SK-N-MC (cell line): ENCODE data around the gene GLS2.

Experiments used
- DNase-seq: peaks from one replicate; pipeline ENCODE4 v3.0.0-alpha.2; 2011; ENCODE audit warnings: low read depth, low spot score
- H3K27ac ChIP-seq: fragments of 200-600 bp; sonication (generic); 2 replicates; pipeline ENCODE4 v1.5.1; 2016; ENCODE audit warnings: mixed run types
- H3K36me3 ChIP-seq: fragments of 200-600 bp; sonication (generic); 2 replicates; pipeline ENCODE4 v1.6.1; 2017; ENCODE audit warnings: antibody characterized with exemption, low read length, mixed read lengths; ENCODE audit not compliant: insufficient read depth
- H3K4me3 ChIP-seq: fragments of 200-600 bp; sonication (generic); 2 replicates; pipeline ENCODE4 v1.5.1; 2016
- H3K9ac ChIP-seq: fragments of 200-600 bp; sonication (generic); 2 replicates; pipeline ENCODE4 v1.8.0; 2017; ENCODE audit warnings: mixed run types, mixed read lengths; ENCODE audit not compliant: insufficient read length
- H3K9me3 ChIP-seq: fragments of 200-600 bp; sonication (generic); 2 replicates; pipeline ENCODE4 v1.6.1; 2017; ENCODE audit warnings: low read depth, mild to moderate bottlenecking, antibody characterized with exemption, low read length, moderate library complexity, mixed read lengths
- EZH2 ChIP-seq: fragments of 200-600 bp; sonication (generic); IDR thresholded peaks from one replicate; pipeline ENCODE4 v1.6.1; 2017; ENCODE audit warnings: antibody characterized with exemption
- FOXP2 ChIP-seq: optimal IDR thresholded peaks from 2 replicates; pipeline ENCODE3; 2011; ENCODE audit warnings: mild to moderate bottlenecking, moderate library complexity; ENCODE audit not compliant: insufficient read depth; ENCODE audit errors: extremely low read length, control extremely low read depth
- POLR2AphosphoS5 ChIP-seq: IDR thresholded peaks from 2 replicates; pipeline ENCODE4 v1.6.1; 2012; ENCODE audit warnings: mild to moderate bottlenecking, low read depth, low read length, borderline replicate concordance

Gene GLS2

GRCh38 chr12:56490360-56490759 is 2.4 kb upstream of the GLS2 start:
- Histone ChIP-seq H3K9ac (no peak overlapping the region), H3K27ac (no peak overlapping the region), H3K4me3 (no peak overlapping the region), H3K9me3 (no peaks in the 10 kb centered on the region), H3K36me3 (no peaks in the 10 kb centered on the region)
- TF ChIP-seq FOXP2, result no peak
- no peak for TF ChIP-seq EZH2
- TF ChIP-seq POLR2AphosphoS5, result no peak
- no peak for DNase-seq

GRCh38 chr12:56487448-56488040 is 417 bp downstream of the GLS2 start:
- no peak for DNase-seq
- Histone ChIP-seq H3K4me3 (peak overlapping the region; percentile 74), H3K27ac (no peak overlapping the region), H3K9me3 (no peaks in the 10 kb centered on the region), H3K9ac (no peak overlapping the region), H3K36me3 (no peaks in the 10 kb centered on the region)
- TF ChIP-seq FOXP2, result no peak
- TF ChIP-seq EZH2, result no peak
- no peak for TF ChIP-seq POLR2AphosphoS5

GRCh38 chr12:56486694-56487093 is 1.3 kb downstream of the GLS2 start:
- TF ChIP-seq FOXP2 (no peak), EZH2 (no peak), POLR2AphosphoS5 (no peak)
- no peak for DNase-seq
- Histone ChIP-seq H3K4me3 (no peak overlapping the region), H3K9ac (no peak overlapping the region), H3K36me3 (no peaks in the 10 kb centered on the region), H3K9me3 (no peaks in the 10 kb centered on the region), H3K27ac (no peak overlapping the region)

- TF ChIP-seq EZH2, result no peak
- TF ChIP-seq FOXP2, result no peak
- no peak for TF ChIP-seq POLR2AphosphoS5
- no peak overlapping the region for H3K27ac ChIP-seq
- no peak for DNase-seq
- H3K4me3 ChIP-seq, result no peak overlapping the region
- no peak overlapping the region for H3K9ac ChIP-seq
- no peaks in the 10 kb centered on the region for H3K9me3 ChIP-seq
- no peaks in the 10 kb centered on the region for H3K36me3 ChIP-seq
Observed at GRCh38 chr12:56484566-56484965, 3.4 kb downstream of the GLS2 start.

GRCh38 chr12:56479625-56480024 is 8.3 kb downstream of the GLS2 start:
- H3K4me3 ChIP-seq, result no peak overlapping the region
- no peak for DNase-seq
- H3K9me3 ChIP-seq, result no peaks in the 10 kb centered on the region
- H3K9ac ChIP-seq, result no peak overlapping the region
- H3K36me3 ChIP-seq, result no peaks in the 10 kb centered on the region
- no peak overlapping the region for H3K27ac ChIP-seq
- TF ChIP-seq EZH2, result no peak
- no peak for TF ChIP-seq FOXP2
- no peak for TF ChIP-seq POLR2AphosphoS5

GRCh38 chr12:56477521-56478225 is 10.3 kb downstream of the GLS2 start:
- Histone ChIP-seq H3K9me3 (no peaks in the 10 kb centered on the region), H3K4me3 (no peak overlapping the region), H3K9ac (no peak overlapping the region), H3K27ac (no peak overlapping the region), H3K36me3 (no peaks in the 10 kb centered on the region)
- TF ChIP-seq FOXP2 (no peak), EZH2 (no peak), POLR2AphosphoS5 (no peak)
- no peak for DNase-seq

GRCh38 chr12:56476972-56477432 is 11.0 kb downstream of the GLS2 start:
- no peak for TF ChIP-seq FOXP2
- TF ChIP-seq EZH2, result no peak
- TF ChIP-seq POLR2AphosphoS5, result no peak
- Histone ChIP-seq H3K36me3 (no peaks in the 10 kb centered on the region), H3K9me3 (no peaks in the 10 kb centered on the region), H3K9ac (no peak overlapping the region), H3K4me3 (no peak overlapping the region), H3K27ac (no peak overlapping the region)
- DNase-seq, result no peak

GRCh38 chr12:56476143-56476542 is 11.8 kb downstream of the GLS2 start:
- Histone ChIP-seq H3K9me3 (no peaks in the 10 kb centered on the region), H3K36me3 (no peaks in the 10 kb centered on the region)

More at GRCh38 chr12:56476143-56476542, 11.8 kb downstream of the GLS2 start:
- H3K9ac ChIP-seq, result no peak overlapping the region
- no peak overlapping the region for H3K27ac ChIP-seq
- TF ChIP-seq FOXP2 (no peak), EZH2 (no peak), POLR2AphosphoS5 (no peak)
- no peak overlapping the region for H3K4me3 ChIP-seq
- DNase-seq, result no peak
